T47D (cell line): ENCODE data around the gene ADAMTS14.

Source experiments
- DNase-seq, 2 experiments: peaks; one replicate each; pipeline versions ENCODE4 v3.0.0 to v3.0.0-alpha.2; 2011 to 2012; ENCODE audit warnings: low read depth in 1 of 2, low spot score in 1 of 2
- JUND ChIP-seq: IDR thresholded peaks from 2 replicates; pipeline ENCODE4 v1.6.1; 2012; ENCODE audit warnings: low read depth
- in situ Hi-C: cut with HindIII; loops from 2 replicates; pipeline ENCODE4 v1.10.0; 2016; ENCODE audit warnings: low sequenced_read_pairs, low pct_unique_long_range_greater_than_20kb

The ADAMTS14 gene

GRCh38 chr10:70738006-70738760 is 65.9 kb downstream of the ADAMTS14 start:
- TF ChIP-seq JUND = no peak
- in situ Hi-C loops = no loop called here
- DNase-seq = no peak

GRCh38 chr10:70738761-70739121 is 66.4 kb downstream of the ADAMTS14 start:
- in situ Hi-C loops = no loop called here
- no peak for TF ChIP-seq JUND
- DNase-seq = no peak

- TF ChIP-seq JUND = no peak
- in situ Hi-C loops = no loop called here
- no peak for DNase-seq
These were observed 68.3 kb downstream of the ADAMTS14 start for GRCh38 chr10:70740406-70741288.

GRCh38 chr10:70742537-70743429 is 70.5 kb downstream of the ADAMTS14 start:
- TF ChIP-seq JUND = no peak
- in situ Hi-C loops = no loop called here
- DNase-seq = no peak

- in situ Hi-C loops = no loop called here
These were observed 71.1 kb downstream of the ADAMTS14 start for GRCh38 chr10:70743430-70743788.

GRCh38 chr10:70743879-70744278 is 71.6 kb downstream of the ADAMTS14 start:
- in situ Hi-C loops = no loop called here
- no peak for DNase-seq
- TF ChIP-seq JUND = no peak

More at GRCh38 chr10:70743430-70743788, 71.1 kb downstream of the ADAMTS14 start:
- DNase-seq = no peak
- TF ChIP-seq JUND = no peak

- in situ Hi-C loops = no loop called here
These were observed 72.4 kb downstream of the ADAMTS14 start for GRCh38 chr10:70744617-70745143.

GRCh38 chr10:70745555-70745954 is 73.2 kb downstream of the ADAMTS14 start:
- no peak for DNase-seq
- in situ Hi-C loops = no loop called here
- no peak for TF ChIP-seq JUND

More at GRCh38 chr10:70744617-70745143, 72.4 kb downstream of the ADAMTS14 start:
- no peak for TF ChIP-seq JUND
- DNase-seq = no peak

- DNase-seq = no peak
- no peak for TF ChIP-seq JUND
- in situ Hi-C loops = no loop called here
These were observed 75.1 kb downstream of the ADAMTS14 start for GRCh38 chr10:70747192-70747965.

- in situ Hi-C loops = no loop called here
- DNase-seq = no peak
- TF ChIP-seq JUND = no peak
These were observed 76.0 kb downstream of the ADAMTS14 start for GRCh38 chr10:70748305-70748704.

GRCh38 chr10:70748801-70749573 is 76.7 kb downstream of the ADAMTS14 start:
- DNase-seq = no peak
- no peak for TF ChIP-seq JUND
- in situ Hi-C loops = no loop called here
